GDM1 (cell line): ENCODE data around the gene LBX2.

Experiments used
- DNase-seq: peaks from one replicate; lab custom pipeline; 2025; lab: John Stamatoyannopoulos, UW

The LBX2 gene

DNA sequence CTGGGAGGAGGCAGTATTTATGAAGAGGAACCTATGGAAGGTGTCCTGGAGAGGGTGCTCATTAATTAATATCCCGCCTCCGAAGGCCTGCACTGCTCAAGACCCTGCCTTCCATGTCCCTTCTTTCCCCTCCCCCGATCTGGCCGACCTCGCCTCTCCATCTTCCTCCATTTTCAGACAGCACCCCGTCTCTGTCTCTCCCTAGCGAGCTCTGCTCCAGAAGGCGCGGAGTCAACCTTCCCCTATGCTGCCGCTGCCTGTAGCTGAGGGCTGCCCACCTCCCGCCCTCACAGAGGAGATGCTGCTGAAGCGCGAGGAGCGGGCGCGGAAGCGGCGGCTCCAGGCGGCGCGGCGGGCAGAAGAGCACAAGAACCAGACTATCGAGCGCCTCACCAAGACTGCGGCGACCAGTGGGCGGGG lies 42.3 kb downstream of the LBX2 start:
- DNase-seq, result no peak

DNA sequence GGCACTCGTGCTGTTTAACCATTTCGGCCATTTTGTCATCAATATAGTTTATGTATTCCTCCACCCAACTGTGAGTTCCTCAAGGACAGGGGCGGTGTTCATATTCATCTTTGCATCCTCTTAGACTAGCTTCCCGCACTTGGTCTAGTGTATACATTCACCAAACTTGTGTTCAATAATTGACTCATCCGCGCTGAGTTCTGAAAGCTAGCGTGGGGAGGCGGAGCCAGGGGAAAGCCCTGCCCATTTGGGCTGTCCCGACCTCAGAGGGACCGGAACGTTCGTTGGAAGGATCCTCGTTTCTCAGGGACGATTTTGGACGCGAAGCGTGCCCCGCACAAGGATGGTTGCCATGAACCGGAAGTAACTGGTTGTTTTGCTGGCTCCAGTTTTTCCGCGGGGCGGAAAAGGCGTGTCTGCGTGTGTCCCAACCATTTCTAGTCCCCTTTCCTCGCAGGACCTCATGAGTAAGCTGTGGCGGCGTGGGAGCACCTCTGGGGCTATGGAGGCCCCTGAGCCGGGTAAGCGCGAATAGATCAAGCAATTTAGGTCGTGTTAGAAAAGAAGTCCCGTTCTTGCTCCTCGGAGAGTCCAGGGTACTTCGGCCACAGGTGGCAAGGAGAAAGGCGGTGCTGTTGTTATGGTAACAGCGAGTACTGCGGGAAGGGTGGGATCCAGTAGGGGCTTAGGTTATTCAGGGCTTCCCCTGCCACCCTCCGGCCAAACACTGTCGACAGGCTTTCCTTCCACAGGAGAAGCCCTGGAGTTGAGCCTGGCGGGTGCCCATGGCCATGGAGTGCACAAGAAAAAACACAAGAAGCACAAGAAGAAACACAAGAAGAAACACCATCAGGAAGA lies 44.5 kb downstream of the LBX2 start, which contains the start of gene INO80B:
Gene INO80B (plus strand): TSS at position 434 of the 858 bp plus-strand sequence. CDS start 30 bp downstream, at position 464.
- DNase-seq, result peak; percentile 94

GRCh38 chr2:74450570-74451190 lies 48.7 kb downstream of the LBX2 start:
- no peak for DNase-seq

- DNase-seq, result no peak
These were observed 50.6 kb downstream of the LBX2 start for GRCh38 chr2:74448771-74449170.
